ENCODE results near the gene CSNK2A3. TPM values are rescaled to one million over a fixed set of nuclear protein-coding genes. Genes with fewer than 3 reads are reported as not detected.

CSNK2A3 gene
- total RNA-seq, 1 experiment from 2014 or later, result 2.0 TPM

- Histone ChIP-seq H3K4me3 (replicated peaks in 1 of 2; ENCODE audit: low read depth in 1 of 2, low read length in 2 of 2) (no peak overlapping the region), H3K27ac (ENCODE audit: low read depth, low read length) (no peak overlapping the region), H3K9me3 (ENCODE audit: control insufficient read depth in 1 of 2, insufficient read depth in 1 of 2, low read depth in 1 of 2, low read length in 2 of 2) (no peaks in the 10 kb centered on the region), H4K20me1 (ENCODE audit: insufficient read depth) (no peaks in the 10 kb centered on the region), H3K9ac (ENCODE audit: low read length) (no peak overlapping the region), H3K9me2 (ENCODE audit: insufficient read depth) (no peaks in the 10 kb centered on the region), H3K79me2 (ENCODE audit: insufficient read depth, low read length) (no peaks in the 10 kb centered on the region), H3K4me2 (ENCODE audit: low read length) (no peak overlapping the region), H2AFZ (ENCODE audit: low read depth, low read length, poor library complexity, severe bottlenecking) (no peak overlapping the region), H3K27me3 (ENCODE audit: insufficient read depth, low read length) (no peaks in the 10 kb centered on the region), H3K36me3 (ENCODE audit: control insufficient read depth in 1 of 2, insufficient read depth in 2 of 2, low read length in 2 of 2) (no peaks in the 10 kb centered on the region), H3K4me1 (ENCODE audit: control insufficient read depth in 1 of 2, insufficient read depth in 2 of 2, low read length in 2 of 2) (peaks cover 0 to 2% of the 10 kb centered on the region in 2 experiments; a peak in 2 of 4 replicates)
- no TSS peak for BruUV-seq (replicated peaks)
- intact Hi-C loops (cut with micrococcal nuclease), result no loop called here
- DNase-seq (ENCODE audit: low read depth, low spot score), result no peak
- ChIA-PET RAD21 (ENCODE audit: low non-redundant PET in 1 of 2, low total read pairs in 2 of 2, uncharacterized antibody in 2 of 2, unreplicated experiment in 2 of 2) (no interaction called here), CTCF (no interaction called here), POLR2A (no interaction called here)
- TF ChIP-seq JUND (IDR thresholded peaks at IDR 0.05) (no peak), EGR1 (IDR thresholded peaks at IDR 0.05; ENCODE audit: low read depth) (no peak), SRF (IDR thresholded peaks at IDR 0.05; ENCODE audit: low read depth) (no peak), CEBPB (IDR thresholded peaks at IDR 0.05; ENCODE audit: low read depth) (no peak)
- no peak for ATAC-seq
These were observed 44.8 kb downstream of the CSNK2A3 start for GRCh38 chr11:11308249-11308648.

- no peaks in the 10 kb centered on the region for H3K4me1 ChIP-seq (ENCODE audit: control insufficient read depth in 1 of 2, insufficient read depth in 2 of 2, low read length in 2 of 2)
- ChIA-PET POLR2A (no interaction called here), CTCF (no interaction called here), RAD21 (ENCODE audit: low non-redundant PET in 1 of 2, low total read pairs in 2 of 2, uncharacterized antibody in 2 of 2, unreplicated experiment in 2 of 2) (no interaction called here)
- BruUV-seq (replicated peaks), result no TSS peak
- ATAC-seq, result no peak
- H3K4me3 ChIP-seq (replicated peaks in 1 of 2; ENCODE audit: low read depth in 1 of 2, low read length in 2 of 2), result no peak overlapping the region
- no peaks in the 10 kb centered on the region for H3K27me3 ChIP-seq (ENCODE audit: insufficient read depth, low read length)
- H3K79me2 ChIP-seq (ENCODE audit: insufficient read depth, low read length), result no peaks in the 10 kb centered on the region
- no peaks in the 10 kb centered on the region for H3K36me3 ChIP-seq (ENCODE audit: control insufficient read depth in 1 of 2, insufficient read depth in 2 of 2, low read length in 2 of 2)
- TF ChIP-seq EZH2phosphoT487 (IDR thresholded peaks at IDR 0.05; ENCODE audit: borderline replicate concordance) (no peak), POLR2A (IDR thresholded peaks at IDR 0.05; ENCODE audit: borderline replicate concordance, extremely low read depth, insufficient read depth, insufficient read length) (no peak), EGR1 (IDR thresholded peaks at IDR 0.05; ENCODE audit: low read depth) (no peak), FOSL1 (IDR thresholded peaks at IDR 0.05; ENCODE audit: low read depth) (no peak), EZH2 (IDR thresholded peaks at IDR 0.05) (no peak), ZNF274 (IDR thresholded peaks at IDR 0.05; ENCODE audit: low read depth, low read length) (no peak), SIN3A (IDR thresholded peaks at IDR 0.05; ENCODE audit: low read depth) (no peak), ATF3 (IDR thresholded peaks at IDR 0.05) (no peak), CTCF (IDR thresholded peaks at IDR 0.05 in 2 of 3, conservative IDR thresholded peaks at IDR 0.05 in 1 of 3; ENCODE audit: borderline replicate concordance in 1 of 3, insufficient read depth in 1 of 3, low read depth in 2 of 3, low read length in 2 of 3) (no peak)
- H2AFZ ChIP-seq (ENCODE audit: low read depth, low read length, poor library complexity, severe bottlenecking), result no peak overlapping the region
- intact Hi-C loops (cut with micrococcal nuclease), result no loop called here
- H4K20me1 ChIP-seq (ENCODE audit: insufficient read depth), result no peaks in the 10 kb centered on the region
- DNase-seq (ENCODE audit: low read depth, low spot score), result no peak
- H3K9me3 ChIP-seq (ENCODE audit: control insufficient read depth in 1 of 2, insufficient read depth in 1 of 2, low read depth in 1 of 2, low read length in 2 of 2), result no peaks in the 10 kb centered on the region
- H3K9me2 ChIP-seq (ENCODE audit: insufficient read depth), result no peaks in the 10 kb centered on the region
- H3K27ac ChIP-seq (ENCODE audit: low read depth, low read length), result no peak overlapping the region
- H3K4me2 ChIP-seq (ENCODE audit: low read length), result no peak overlapping the region
- H3K9ac ChIP-seq (ENCODE audit: low read length), result no peak overlapping the region
These were observed 46.2 kb downstream of the CSNK2A3 start for GRCh38 chr11:11306855-11307254.
